ENCODE data around the gene JPT2. TPM values are rescaled to one million over a fixed set of nuclear protein-coding genes. Genes with fewer than 3 reads are reported as not detected.

Gene JPT2
- total RNA-seq, 2 donors from 2014 or later = 15.5 to 24.4 TPM

DNA sequence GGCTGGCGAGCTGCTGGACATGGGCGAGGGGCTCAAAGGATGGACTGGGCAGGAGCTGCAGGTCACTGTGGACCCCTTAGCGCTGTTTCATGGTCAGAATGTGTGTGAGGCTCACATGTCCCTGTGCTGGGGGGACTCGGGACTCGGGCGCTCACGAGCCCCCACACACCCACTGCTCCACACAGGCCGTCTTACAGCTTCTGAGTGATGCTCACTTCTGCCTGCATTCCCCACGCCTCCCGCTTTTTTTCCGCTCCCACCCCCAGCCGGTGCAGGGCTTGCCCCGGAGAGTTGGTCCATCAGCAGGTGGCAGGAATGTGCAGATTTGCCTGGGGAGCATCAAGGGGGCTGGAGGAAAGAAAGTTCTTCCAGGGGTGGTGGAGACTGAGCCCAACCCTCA, 20.2 kb upstream of the JPT2 start:
- no peak for TF ChIP-seq POLR2A (IDR thresholded peaks at IDR 0.05)
- TF ChIP-seq, protein P1, sequence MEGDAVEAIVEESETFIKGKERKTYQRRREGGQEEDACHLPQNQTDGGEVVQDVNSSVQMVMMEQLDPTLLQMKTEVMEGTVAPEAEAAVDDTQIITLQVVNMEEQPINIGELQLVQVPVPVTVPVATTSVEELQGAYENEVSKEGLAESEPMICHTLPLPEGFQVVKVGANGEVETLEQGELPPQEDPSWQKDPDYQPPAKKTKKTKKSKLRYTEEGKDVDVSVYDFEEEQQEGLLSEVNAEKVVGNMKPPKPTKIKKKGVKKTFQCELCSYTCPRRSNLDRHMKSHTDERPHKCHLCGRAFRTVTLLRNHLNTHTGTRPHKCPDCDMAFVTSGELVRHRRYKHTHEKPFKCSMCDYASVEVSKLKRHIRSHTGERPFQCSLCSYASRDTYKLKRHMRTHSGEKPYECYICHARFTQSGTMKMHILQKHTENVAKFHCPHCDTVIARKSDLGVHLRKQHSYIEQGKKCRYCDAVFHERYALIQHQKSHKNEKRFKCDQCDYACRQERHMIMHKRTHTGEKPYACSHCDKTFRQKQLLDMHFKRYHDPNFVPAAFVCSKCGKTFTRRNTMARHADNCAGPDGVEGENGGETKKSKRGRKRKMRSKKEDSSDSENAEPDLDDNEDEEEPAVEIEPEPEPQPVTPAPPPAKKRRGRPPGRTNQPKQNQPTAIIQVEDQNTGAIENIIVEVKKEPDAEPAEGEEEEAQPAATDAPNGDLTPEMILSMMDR (IDR thresholded peaks at IDR 0.05) = no peak
- H3K27ac ChIP-seq = no peak overlapping the region
- 94 to 96% methylated on average over 13 of the region's 13 CpGs for WGBS, 2 donors
- intact Hi-C loops (cut with DNase I) = no loop called here
- peaks cover 0 to 29% of the 10 kb centered on the region in 2 donors for H3K36me3 ChIP-seq (replicated peaks in 1 of 2; ENCODE audit: insufficient read depth in 1 of 2, low read depth in 2 of 2)
- H3K27me3 ChIP-seq = no peaks in the 10 kb centered on the region
- no peak overlapping the region for H3K4me3 ChIP-seq
- no peaks in the 10 kb centered on the region for H3K9me3 ChIP-seq
- H3K4me1 ChIP-seq = no peaks in the 10 kb centered on the region
- ATAC-seq = no peak
- DNase-seq = no peak

DNA sequence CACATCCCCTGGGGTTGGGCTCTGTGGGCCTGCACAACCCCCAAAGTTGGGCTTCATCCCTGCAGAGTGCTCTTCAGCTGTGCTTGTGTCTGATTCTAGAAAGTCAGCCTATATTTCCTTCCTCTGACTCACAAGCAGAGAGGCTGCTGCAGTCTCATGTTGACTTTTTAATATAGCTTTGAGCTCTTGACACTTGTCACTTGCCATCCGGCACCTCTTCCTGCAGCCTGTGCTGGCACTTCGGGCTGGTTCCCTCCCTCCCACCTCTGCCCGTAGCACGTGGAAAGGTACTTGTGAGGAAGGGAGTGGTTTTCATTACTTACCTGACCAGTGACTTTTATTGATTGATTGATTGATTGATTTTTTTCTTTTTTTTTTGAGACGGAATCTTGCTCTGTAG, 19.0 kb upstream of the JPT2 start:
- H3K4me3 ChIP-seq = no peak overlapping the region
- no peak overlapping the region for H3K27ac ChIP-seq
- DNase-seq (no peak), ATAC-seq (no peak)
- peaks cover 0 to 27% of the 10 kb centered on the region in 2 donors for H3K36me3 ChIP-seq (replicated peaks in 1 of 2; ENCODE audit: insufficient read depth in 1 of 2, low read depth in 2 of 2)
- TF ChIP-seq, protein P1 (IDR thresholded peaks at IDR 0.05) = no peak
- TF ChIP-seq POLR2A (IDR thresholded peaks at IDR 0.05) = no peak
- intact Hi-C loops (cut with DNase I) = no loop called here
- 84 to 94% methylated on average over 5 of the region's 5 CpGs for WGBS, 2 donors
- H3K27me3 ChIP-seq = no peaks in the 10 kb centered on the region
- no peaks in the 10 kb centered on the region for H3K9me3 ChIP-seq
- no peaks in the 10 kb centered on the region for H3K4me1 ChIP-seq

DNA sequence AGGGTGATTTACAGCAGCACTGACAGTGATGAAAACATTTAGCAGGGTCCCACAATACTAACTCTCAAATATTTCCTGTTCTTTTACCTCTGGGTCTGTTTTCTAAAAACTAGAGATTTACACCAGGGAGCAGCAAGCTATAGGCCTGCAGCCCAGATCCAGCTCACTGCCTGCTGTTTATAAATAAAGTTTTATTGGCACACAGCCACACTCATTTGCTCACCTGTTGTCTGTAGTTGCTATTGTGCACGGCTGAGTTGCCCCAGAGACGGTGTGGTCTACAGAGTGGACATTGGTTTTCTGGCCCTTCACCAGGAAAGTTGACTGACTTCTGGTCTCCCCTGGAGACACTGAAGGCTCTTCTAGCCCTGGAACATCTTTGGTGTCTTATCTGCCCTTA, 16.3 kb upstream of the JPT2 start:
- Histone ChIP-seq H3K36me3 (replicated peaks in 1 of 2; ENCODE audit: insufficient read depth in 1 of 2, low read depth in 2 of 2) (peaks cover 0 to 35% of the 10 kb centered on the region in 2 donors), H3K27me3 (no peaks in the 10 kb centered on the region), H3K9me3 (no peaks in the 10 kb centered on the region), H3K4me1 (no peaks in the 10 kb centered on the region), H3K27ac (no peak overlapping the region), H3K4me3 (no peak overlapping the region)
- DNase-seq (no peak), ATAC-seq (no peak)
- TF ChIP-seq, protein P1 (IDR thresholded peaks at IDR 0.05) = no peak
- TF ChIP-seq POLR2A (IDR thresholded peaks at IDR 0.05) = no peak
- 92 to 100% methylated on average over 2 of the region's 2 CpGs for WGBS, 2 donors
- intact Hi-C loops (cut with DNase I) = no loop called here

DNA sequence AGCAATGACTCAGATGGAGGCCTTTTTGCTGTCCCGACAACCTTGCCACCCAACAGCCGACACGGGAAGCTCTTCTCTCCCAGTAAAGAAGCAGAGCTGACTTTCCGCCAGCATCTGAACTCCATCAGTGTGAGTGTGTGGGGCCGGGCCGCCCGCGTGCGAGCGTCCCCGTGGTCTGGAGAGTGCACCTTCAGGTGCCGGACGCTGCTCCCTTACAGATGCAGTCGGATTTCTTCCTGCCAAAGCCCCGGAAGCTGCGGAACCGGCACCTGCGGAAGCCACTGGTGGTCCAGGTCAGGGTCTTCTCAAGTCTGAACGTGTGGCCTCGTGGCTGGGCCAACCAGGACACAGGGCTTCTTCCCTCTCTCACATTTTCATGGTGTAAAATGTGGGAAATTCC, 15.5 kb upstream of the JPT2 start:
- 84 to 92% methylated on average over 10 to 20 of the region's 20 CpGs for WGBS, 2 donors
- Histone ChIP-seq H3K9me3 (no peaks in the 10 kb centered on the region), H3K4me3 (no peak overlapping the region), H3K4me1 (no peaks in the 10 kb centered on the region), H3K27me3 (no peaks in the 10 kb centered on the region), H3K27ac (no peak overlapping the region), H3K36me3 (replicated peaks in 1 of 2; ENCODE audit: insufficient read depth in 1 of 2, low read depth in 2 of 2) (peaks cover 0 to 37% of the 10 kb centered on the region in 2 donors)
- no peak for ATAC-seq
- intact Hi-C loops (cut with DNase I) = no loop called here
- TF ChIP-seq, protein P1 (IDR thresholded peaks at IDR 0.05) = no peak
- TF ChIP-seq POLR2A (IDR thresholded peaks at IDR 0.05) = no peak
- DNase-seq = no peak

DNA sequence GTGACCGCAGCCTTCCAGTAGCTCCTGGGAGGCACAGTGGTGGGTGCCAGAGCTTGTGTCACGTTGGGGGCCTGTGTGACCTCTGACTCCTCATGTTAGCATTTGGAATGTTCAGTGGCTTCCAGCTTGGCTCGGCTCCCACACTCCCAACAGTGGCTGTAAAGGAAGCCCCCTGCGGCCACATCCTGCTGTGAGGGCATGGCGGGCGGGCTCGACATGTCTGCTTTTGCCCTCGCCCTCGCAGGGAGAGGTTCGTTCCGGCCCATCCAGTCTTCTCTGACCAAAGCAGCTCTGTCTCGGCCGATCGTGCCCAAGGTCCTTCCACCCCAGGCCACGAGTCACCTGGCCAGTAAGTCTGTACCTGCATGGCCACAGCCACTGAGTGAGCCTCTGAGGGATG, 12.2 kb upstream of the JPT2 start:
- no peak overlapping the region for H3K27ac ChIP-seq
- H3K4me3 ChIP-seq = no peak overlapping the region
- intact Hi-C loops (cut with DNase I) = no loop called here
- no peaks in the 10 kb centered on the region for H3K4me1 ChIP-seq
- H3K36me3 ChIP-seq (replicated peaks in 1 of 2; ENCODE audit: insufficient read depth in 1 of 2, low read depth in 2 of 2) = peaks cover 0 to 45% of the 10 kb centered on the region in 2 donors
- H3K27me3 ChIP-seq = no peaks in the 10 kb centered on the region
- WGBS, 2 donors = 91 to 100% methylated on average over 1 to 14 of the region's 15 CpGs
- ATAC-seq (no peak), DNase-seq (no peak)
- TF ChIP-seq POLR2A (IDR thresholded peaks at IDR 0.05) = no peak
- TF ChIP-seq, protein P1 (IDR thresholded peaks at IDR 0.05) = no peak
- H3K9me3 ChIP-seq = no peaks in the 10 kb centered on the region

Measured in body of pancreas (tissue), 4 donors.